GM15510 (cell line): ENCODE results near the gene AKAP10.

Experiments
- POLR2A ChIP-seq: IDR thresholded peaks from 3 replicates; pipeline ENCODE4 v1.6.1; 2011; ENCODE audit warnings: borderline replicate concordance; ENCODE audit not compliant: insufficient read length; ENCODE audit errors: extremely low read depth

The AKAP10 gene

GRCh38 chr17:19991252-19991885, 13.7 kb upstream of the AKAP10 start:
- TF ChIP-seq POLR2A: no peak

- TF ChIP-seq POLR2A: no peak
Measured at GRCh38 chr17:19987897-19988296, 10.3 kb upstream of the AKAP10 start.

- no peak for TF ChIP-seq POLR2A
Measured at GRCh38 chr17:19986941-19987861, 9.6 kb upstream of the AKAP10 start.

- no peak for TF ChIP-seq POLR2A
Measured at GRCh38 chr17:19979917-19980770, 2.5 kb upstream of the AKAP10 start.

GRCh38 chr17:19978805-19979211, 1.2 kb upstream of the AKAP10 start:
- TF ChIP-seq POLR2A: no peak

- no peak for TF ChIP-seq POLR2A
Measured at GRCh38 chr17:19978209-19978802, 678 bp upstream of the AKAP10 start.

GRCh38 chr17:19975601-19976000, 2.0 kb downstream of the AKAP10 start:
- TF ChIP-seq POLR2A: no peak

GRCh38 chr17:19973156-19973555, 4.5 kb downstream of the AKAP10 start:
- TF ChIP-seq POLR2A: no peak

- no peak for TF ChIP-seq POLR2A
Measured at GRCh38 chr17:19958023-19958422, 19.6 kb downstream of the AKAP10 start.

- TF ChIP-seq POLR2A: no peak
Measured at GRCh38 chr17:19955099-19955498, 22.5 kb downstream of the AKAP10 start.

- no peak for TF ChIP-seq POLR2A
Measured at GRCh38 chr17:19948116-19948943, 29.3 kb downstream of the AKAP10 start.

- no peak for TF ChIP-seq POLR2A
Measured at GRCh38 chr17:19946921-19947320, 30.7 kb downstream of the AKAP10 start.

- TF ChIP-seq POLR2A: no peak
Measured at GRCh38 chr17:19945009-19945626, 32.5 kb downstream of the AKAP10 start.
